OCI-LY1 (cell line): ENCODE measurements around the gene MCRS1.

Source experiments
- H2AFZ ChIP-seq: fragments of 200-600 bp; sonication (generic), shearing (Covaris generic); 2 replicates; pipeline ENCODE4 v1.6.0; 2014; ENCODE audit warnings: antibody characterized with exemption, mild to moderate bottlenecking, low read length
- H3F3A ChIP-seq: fragments of 200-600 bp; sonication (generic), shearing (Covaris generic); 2 replicates; pipeline ENCODE4 v1.6.0; 2014; ENCODE audit warnings: mild to moderate bottlenecking, antibody characterized with exemption, low read length, moderate library complexity; ENCODE audit not compliant: insufficient read depth
- H3K27ac ChIP-seq: fragments of 200-600 bp; sonication (generic); 2 replicates; pipeline ENCODE4 v1.5.1; 2014; ENCODE audit warnings: low read length, mixed run types, mild to moderate bottlenecking, low read depth; ENCODE audit not compliant: poor library complexity, severe bottlenecking
- H3K27me3 ChIP-seq: fragments of 200-600 bp; sonication (generic); 2 replicates; pipeline ENCODE4 v1.6.0; 2014; ENCODE audit warnings: antibody characterized with exemption, mild to moderate bottlenecking, low read length, moderate library complexity; ENCODE audit not compliant: insufficient read depth
- H3K36me3 ChIP-seq: fragments of 200-600 bp; sonication (generic); 2 replicates; pipeline ENCODE4 v1.6.1; 2014; ENCODE audit warnings: mild to moderate bottlenecking, antibody characterized with exemption, low read length, moderate library complexity, mixed read lengths; ENCODE audit not compliant: insufficient read depth
- H3K4me1 ChIP-seq: fragments of 200-600 bp; sonication (generic); 2 replicates; pipeline ENCODE4 v1.5.1; 2014; ENCODE audit warnings: mild to moderate bottlenecking, low read length, moderate library complexity; ENCODE audit not compliant: insufficient read depth, severe bottlenecking
- H3K4me2 ChIP-seq: fragments of 200-600 bp; sonication (generic), shearing (Covaris generic); 2 replicates; pipeline ENCODE4 v1.6.1; 2014; ENCODE audit warnings: low read length
- H3K4me3 ChIP-seq: fragments of 200-600 bp; sonication (generic); 2 replicates; pipeline ENCODE4 v1.5.1; 2014; ENCODE audit warnings: low read length, low read depth, mild to moderate bottlenecking, mixed read lengths; ENCODE audit not compliant: poor library complexity, severe bottlenecking
- H3K79me2 ChIP-seq: fragments of 200-600 bp; shearing (Covaris generic); 2 replicates; pipeline ENCODE4 v1.6.1; 2016; ENCODE audit warnings: mixed run types, low read length, mixed read lengths; ENCODE audit not compliant: insufficient read depth
- H3K9ac ChIP-seq: fragments of 200-600 bp; sonication (generic), shearing (Covaris generic); 2 replicates; pipeline ENCODE4 v1.6.1; 2014; ENCODE audit warnings: mild to moderate bottlenecking, low read length, mixed read lengths
- H3K9me2 ChIP-seq: fragments of 200-600 bp; sonication (generic), shearing (Covaris generic); 2 replicates; pipeline ENCODE4 v1.6.1; 2014; ENCODE audit warnings: low read depth, mild to moderate bottlenecking, low read length, mixed read lengths
- H3K9me3 ChIP-seq: fragments of 200-600 bp; shearing (Covaris generic); 2 replicates; pipeline ENCODE4 v1.6.1; 2014; ENCODE audit warnings: low read length, mixed read lengths
- H4K20me1 ChIP-seq: fragments of 200-600 bp; sonication (generic), shearing (Covaris generic); 2 replicates; pipeline ENCODE4 v1.6.0; 2016; ENCODE audit warnings: mild to moderate bottlenecking, low read length; ENCODE audit not compliant: insufficient read depth
- EZH2 ChIP-seq: fragments of 200-600 bp; sonication (generic), shearing (Covaris generic); IDR thresholded peaks from 2 replicates; pipeline ENCODE4 v1.8.0; 2017; ENCODE audit warnings: borderline replicate concordance, mixed run types, mild to moderate bottlenecking, antibody characterized with exemption, low read length, moderate library complexity, mixed read lengths
- TF ChIP-seq, protein P1 (sequence below): fragments of 200-600 bp; sonication (generic), shearing (Covaris generic); IDR thresholded peaks from 2 replicates; pipeline ENCODE4 v1.5.1; 2017; ENCODE audit warnings: mild to moderate bottlenecking, antibody characterized with exemption, low read length, moderate library complexity, mixed read lengths

The MCRS1 gene

GRCh38 chr12:49545815-49546214 is 22.1 kb downstream of the MCRS1 start:
- H3K4me3 ChIP-seq: no peak overlapping the region
- H3K9me2 ChIP-seq: no peaks in the 10 kb centered on the region
- H4K20me1 ChIP-seq: no peaks in the 10 kb centered on the region
- H3K9ac ChIP-seq: no peak overlapping the region
- no peaks in the 10 kb centered on the region for H3F3A ChIP-seq
- no peak for TF ChIP-seq EZH2
- no peak overlapping the region for H2AFZ ChIP-seq
- no peak overlapping the region for H3K4me2 ChIP-seq
- no peaks in the 10 kb centered on the region; the same call in 1 of the 2 replicates for H3K27me3 ChIP-seq
- H3K9me3 ChIP-seq: no peaks in the 10 kb centered on the region
- H3K79me2 ChIP-seq: no peaks in the 10 kb centered on the region
- H3K4me1 ChIP-seq: peaks cover 3% of the 10 kb centered on the region
- H3K36me3 ChIP-seq: no peaks in the 10 kb centered on the region
- no peak overlapping the region for H3K27ac ChIP-seq

DNA sequence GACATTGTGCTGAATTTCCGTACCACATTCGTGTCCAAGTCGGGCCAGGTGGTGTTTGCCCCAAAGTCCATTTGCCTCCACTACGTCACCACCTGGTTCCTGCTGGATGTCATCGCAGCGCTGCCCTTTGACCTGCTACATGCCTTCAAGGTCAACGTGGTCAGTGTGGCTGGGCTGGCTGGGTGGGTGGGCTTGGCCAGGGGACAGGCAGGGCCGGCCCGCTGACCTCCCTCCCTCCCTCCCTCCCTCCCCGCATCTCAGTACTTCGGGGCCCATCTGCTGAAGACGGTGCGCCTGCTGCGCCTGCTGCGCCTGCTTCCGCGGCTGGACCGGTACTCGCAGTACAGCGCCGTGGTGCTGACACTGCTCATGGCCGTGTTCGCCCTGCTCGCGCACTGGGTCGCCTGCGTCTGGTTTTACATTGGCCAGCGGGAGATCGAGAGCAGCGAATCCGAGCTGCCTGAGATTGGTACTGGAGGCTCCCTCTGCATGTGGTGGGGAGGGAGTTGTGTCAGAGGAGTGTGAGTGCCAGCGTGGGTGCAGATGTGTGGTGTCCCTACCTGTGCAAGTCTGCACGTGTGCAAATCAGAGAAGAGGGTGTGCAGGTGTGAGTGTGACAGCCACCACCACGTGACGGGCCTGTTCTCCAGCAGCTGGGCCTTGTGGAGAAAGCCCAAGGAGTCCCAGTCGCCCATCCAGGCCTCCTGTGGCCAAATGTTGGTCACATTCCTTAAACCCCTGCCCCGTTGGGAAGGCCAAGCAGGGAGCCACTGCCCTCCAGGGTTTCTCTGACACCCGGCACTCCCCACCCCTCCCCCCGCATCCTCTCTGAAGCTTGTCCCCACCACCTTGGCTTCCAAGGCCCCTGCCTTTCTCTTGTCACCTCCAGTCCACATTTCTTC is 23.8 kb downstream of the MCRS1 start:
- Histone ChIP-seq H3K4me3 (no peak overlapping the region), H3K4me2 (no peak overlapping the region), H4K20me1 (no peaks in the 10 kb centered on the region), H3K9me2 (no peaks in the 10 kb centered on the region), H3K79me2 (no peaks in the 10 kb centered on the region), H3K27ac (no peak overlapping the region), H2AFZ (no peak overlapping the region), H3K4me1 (peaks cover 6% of the 10 kb centered on the region), H3F3A (no peaks in the 10 kb centered on the region), H3K36me3 (no peaks in the 10 kb centered on the region), H3K27me3 (peaks cover 3% of the 10 kb centered on the region), H3K9me3 (no peaks in the 10 kb centered on the region), H3K9ac (no peak overlapping the region)
- no peak for TF ChIP-seq EZH2
- TF ChIP-seq, protein P1, sequence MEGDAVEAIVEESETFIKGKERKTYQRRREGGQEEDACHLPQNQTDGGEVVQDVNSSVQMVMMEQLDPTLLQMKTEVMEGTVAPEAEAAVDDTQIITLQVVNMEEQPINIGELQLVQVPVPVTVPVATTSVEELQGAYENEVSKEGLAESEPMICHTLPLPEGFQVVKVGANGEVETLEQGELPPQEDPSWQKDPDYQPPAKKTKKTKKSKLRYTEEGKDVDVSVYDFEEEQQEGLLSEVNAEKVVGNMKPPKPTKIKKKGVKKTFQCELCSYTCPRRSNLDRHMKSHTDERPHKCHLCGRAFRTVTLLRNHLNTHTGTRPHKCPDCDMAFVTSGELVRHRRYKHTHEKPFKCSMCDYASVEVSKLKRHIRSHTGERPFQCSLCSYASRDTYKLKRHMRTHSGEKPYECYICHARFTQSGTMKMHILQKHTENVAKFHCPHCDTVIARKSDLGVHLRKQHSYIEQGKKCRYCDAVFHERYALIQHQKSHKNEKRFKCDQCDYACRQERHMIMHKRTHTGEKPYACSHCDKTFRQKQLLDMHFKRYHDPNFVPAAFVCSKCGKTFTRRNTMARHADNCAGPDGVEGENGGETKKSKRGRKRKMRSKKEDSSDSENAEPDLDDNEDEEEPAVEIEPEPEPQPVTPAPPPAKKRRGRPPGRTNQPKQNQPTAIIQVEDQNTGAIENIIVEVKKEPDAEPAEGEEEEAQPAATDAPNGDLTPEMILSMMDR: no peak

DNA sequence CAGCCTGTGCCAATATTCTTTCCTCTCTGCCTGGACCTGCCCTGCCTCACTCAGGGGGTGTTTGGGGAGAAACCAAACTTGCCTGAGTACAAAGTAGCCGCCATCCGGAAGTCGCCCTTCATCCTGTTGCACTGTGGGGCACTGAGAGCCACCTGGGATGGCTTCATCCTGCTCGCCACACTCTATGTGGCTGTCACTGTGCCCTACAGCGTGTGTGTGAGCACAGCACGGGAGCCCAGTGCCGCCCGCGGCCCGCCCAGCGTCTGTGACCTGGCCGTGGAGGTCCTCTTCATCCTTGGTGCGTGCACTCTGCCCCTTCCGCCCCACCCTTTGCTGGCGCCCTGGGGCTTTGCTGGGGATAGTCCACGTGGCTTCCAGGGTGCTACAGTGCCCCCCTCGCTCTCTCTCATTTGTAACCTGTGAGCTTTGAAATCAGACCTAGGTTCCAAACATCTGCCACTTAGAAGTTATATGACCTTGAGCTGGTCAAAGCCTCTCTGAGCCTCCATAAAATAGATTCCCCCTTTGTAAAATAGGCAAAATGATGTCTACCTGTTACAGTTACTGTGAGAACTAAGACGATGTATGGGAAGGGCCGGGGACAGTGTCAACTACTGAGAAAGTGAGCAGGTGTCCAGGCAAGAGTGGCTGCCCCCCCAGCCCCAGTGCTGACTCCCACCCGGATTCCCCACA is 24.6 kb downstream of the MCRS1 start:
- no peak overlapping the region for H2AFZ ChIP-seq
- H3K4me3 ChIP-seq: no peak overlapping the region
- H3K9ac ChIP-seq: no peak overlapping the region
- no peak overlapping the region for H3K27ac ChIP-seq
- H3K9me3 ChIP-seq: no peaks in the 10 kb centered on the region
- H3K79me2 ChIP-seq: no peaks in the 10 kb centered on the region
- no peaks in the 10 kb centered on the region for H4K20me1 ChIP-seq
- H3K27me3 ChIP-seq: peaks cover 3% of the 10 kb centered on the region
- H3K4me2 ChIP-seq: no peak overlapping the region
- H3K36me3 ChIP-seq: no peaks in the 10 kb centered on the region
- no peaks in the 10 kb centered on the region for H3F3A ChIP-seq
- peaks cover 6% of the 10 kb centered on the region for H3K4me1 ChIP-seq
- H3K9me2 ChIP-seq: no peaks in the 10 kb centered on the region
- TF ChIP-seq, protein P1: no peak
- TF ChIP-seq EZH2: no peak
